CD14-positive monocyte (primary cell): ENCODE data around the gene BRAT1. TPM values are rescaled to one million over a fixed set of nuclear protein-coding genes. Genes with fewer than 3 reads are reported as not detected.

ENCODE experiments used
- DNase-seq, 3 donors: peaks; one replicate each; pipeline ENCODE4 v3.0.0-alpha.2; 2011 to 2022
- H2AFZ ChIP-seq: 2 replicates; pipeline ENCODE4 v1.6.0; 2012; ENCODE audit warnings: mild to moderate bottlenecking, low read depth, low read length, inconsistent platforms; ENCODE audit not compliant: insufficient read depth, poor library complexity, severe bottlenecking
- H3K27ac ChIP-seq, 2 donors: 1 replicate in 1 of 2; 2 replicates in 1 of 2; pipeline ENCODE4 v1.5.1; 2012 to 2013; ENCODE audit warnings: low read length in 2 of 2, control low read depth in 1 of 2, inconsistent platforms in 1 of 2, low read depth in 1 of 2, mild to moderate bottlenecking in 1 of 2
- H3K27me3 ChIP-seq, 2 donors: one replicate each; pipeline versions ENCODE4 v1.6.0 to v1.6.1; 2011 to 2013; ENCODE audit warnings: low read length in 2 of 2; ENCODE audit not compliant: control insufficient read depth in 2 of 2, insufficient read depth in 2 of 2
- H3K36me3 ChIP-seq, 2 donors: replicated peaks in 1 of 2; 1 replicate in 1 of 2; 2 replicates in 1 of 2; pipeline versions ENCODE4 v1.5.1 to v1.6.1; 2012 to 2013; ENCODE audit warnings: low read length in 2 of 2, control low read depth in 1 of 2, inconsistent platforms in 1 of 2, mild to moderate bottlenecking in 1 of 2; ENCODE audit not compliant: insufficient read depth in 2 of 2, control insufficient read depth in 1 of 2
- H3K4me1 ChIP-seq, 2 donors: 1 replicate in 1 of 2; 2 replicates in 1 of 2; pipeline versions ENCODE4 v1.5.1 to v1.6.1; 2012 to 2013; ENCODE audit warnings: low read length in 2 of 2, control low read depth in 1 of 2, inconsistent platforms in 1 of 2, mild to moderate bottlenecking in 1 of 2, moderate library complexity in 1 of 2; ENCODE audit not compliant: insufficient read depth in 2 of 2, control insufficient read depth in 1 of 2
- H3K4me2 ChIP-seq: replicated peaks from 2 replicates; pipeline ENCODE3; 2012; ENCODE audit warnings: low read length, moderate library complexity, mild to moderate bottlenecking; ENCODE audit not compliant: poor library complexity, severe bottlenecking; ENCODE audit errors: extremely low read depth
- H3K4me3 ChIP-seq, 3 experiments: fragments of 200-600 bp in 1 of 3; sonication (generic) in 1 of 3; replicated peaks in 1 of 3; 1 replicate in 2 of 3; 2 replicates in 1 of 3; pipeline ENCODE4 v1.5.1; 2011 to 2013; ENCODE audit warnings: low read length in 3 of 3, mild to moderate bottlenecking in 3 of 3, control low read depth in 2 of 3, low read depth in 2 of 3, inconsistent platforms in 1 of 3, moderate library complexity in 1 of 3
- H3K79me2 ChIP-seq: 2 replicates; pipeline ENCODE4 v1.6.0; 2012; ENCODE audit warnings: mild to moderate bottlenecking, control low read depth, inconsistent platforms, low read length, moderate library complexity; ENCODE audit not compliant: insufficient read depth
- H3K9ac ChIP-seq: 2 replicates; pipeline ENCODE4 v1.6.0; 2017; ENCODE audit warnings: low read length, mild to moderate bottlenecking; ENCODE audit not compliant: insufficient read depth, poor library complexity, severe bottlenecking
- H3K9me3 ChIP-seq, 2 donors: replicated peaks in 1 of 2; 1 replicate in 1 of 2; 2 replicates in 1 of 2; pipeline versions ENCODE4 v1.5.1 to v1.6.1; 2012 to 2013; ENCODE audit warnings: low read length in 2 of 2, control low read depth in 1 of 2; ENCODE audit not compliant: control insufficient read depth in 1 of 2, insufficient read depth in 1 of 2
- H4K20me1 ChIP-seq: 2 replicates; pipeline ENCODE4 v1.6.0; 2012; ENCODE audit warnings: mild to moderate bottlenecking, low read length, control low read depth, moderate library complexity; ENCODE audit not compliant: insufficient read depth
- H3K27ac Mint-ChIP-seq, 7 donors: one replicate each; pipeline ENCODE4 v1.8.0; 2020; ENCODE audit warnings: mild to moderate bottlenecking in 7 of 7, mixed read lengths in 7 of 7, moderate library complexity in 6 of 7, inconsistent platforms in 2 of 7
- H3K27me3 Mint-ChIP-seq, 3 donors: one replicate each; pipeline ENCODE4 v1.8.0; 2021 to 2022; ENCODE audit warnings: low read depth in 3 of 3, mild to moderate bottlenecking in 3 of 3, mixed read lengths in 3 of 3, moderate library complexity in 3 of 3, inconsistent platforms in 1 of 3
- H3K36me3 Mint-ChIP-seq, 2 donors: one replicate each; pipeline ENCODE4 v1.8.0; 2020; ENCODE audit warnings: mixed read lengths in 2 of 2, inconsistent platforms in 1 of 2, mild to moderate bottlenecking in 1 of 2
- H3K4me1 Mint-ChIP-seq: one replicate; pipeline ENCODE4 v1.8.0; 2020; ENCODE audit warnings: mild to moderate bottlenecking, mixed read lengths
- H3K4me3 Mint-ChIP-seq, 2 donors: one replicate each; pipeline ENCODE4 v1.8.0; 2020; ENCODE audit warnings: mild to moderate bottlenecking in 2 of 2, mixed read lengths in 2 of 2, moderate library complexity in 1 of 2
- H3K9me3 Mint-ChIP-seq, 7 donors: one replicate each; pipeline ENCODE4 v1.8.0; 2020 to 2022; ENCODE audit warnings: mixed read lengths in 7 of 7, mild to moderate bottlenecking in 6 of 7, moderate library complexity in 6 of 7, inconsistent platforms in 2 of 7
- CTCF ChIP-seq: fragments of 200-600 bp; IDR thresholded peaks from one replicate; pipeline ENCODE4 v1.8.0; 2022; ENCODE audit warnings: antibody characterized with exemption, mild to moderate bottlenecking
- WGBS: methylation state at CpG from one replicate; pipeline ENCODE4 v1.1.5; 2013; ENCODE audit warnings: missing lambda C conversion rate; ENCODE audit not compliant: insufficient coverage; 5-methylcytosine and 5-hydroxymethylcytosine counted together
- intact Hi-C, 2 donors: fragments of 100-400 bp; cut with micrococcal nuclease; formaldehyde crosslinking; loops; one replicate each; pipeline versions ENCODE4 v1.15.0 to v1.15.1; 2023
- polyA plus RNA-seq, 3 donors: library from polyadenylated mRNA; depleted of rRNA in 1 of 3; unstranded in 2 of 3; stranded (reverse) in 1 of 3; fragments of 300-500 nt in 2 of 3; fragments of >200 nt in 1 of 3; fragmentation: Illumina TruSeq in 2 of 3; gene quantifications; 1 replicate in 2 of 3; 2 replicates in 1 of 3; pipeline ENCODE4 v1.2.3, GENCODE V29; 2012 to 2021

BRAT1 gene
- polyA plus RNA-seq, 3 donors: 31.6 to 34.2 (median 32.5) TPM

GRCh38 chr7:2567679-2568278 is 12.5 kb upstream of the BRAT1 start:
- intact Hi-C loops: loop anchor here in 1 of 2 donors (10.0 kb wide), 1 partner anchor 93 kb away; the partner anchor contains the start of gene GRIFIN
- Mint-ChIP-seq H3K9me3 (no peaks in the 10 kb centered on the region), H3K4me1 (peaks cover 8% of the 10 kb centered on the region), H3K36me3 (peaks cover 46 to 60% of the 10 kb centered on the region in 2 donors), H3K27me3 (peaks cover 0 to 4% (median 0%) of the 10 kb centered on the region in 3 donors), H3K27ac (no peak overlapping the region), H3K4me3 (peak overlapping the region in 1 of 2 donors; percentile 67)
- Histone ChIP-seq H3K27me3 (no peaks in the 10 kb centered on the region), H2AFZ (peak overlapping the region; percentile 17), H3K4me1 (peaks cover 8 to 9% of the 10 kb centered on the region in 2 donors), H3K36me3 (peaks cover 16 to 34% of the 10 kb centered on the region in 2 donors), H3K79me2 (peaks cover 7% of the 10 kb centered on the region), H4K20me1 (peaks cover 4% of the 10 kb centered on the region), H3K4me2 (peak overlapping the region; percentile 55), H3K9ac (no peak overlapping the region), H3K4me3 (peak overlapping the region in 1 of 3 experiments; percentile 36), H3K27ac (no peak overlapping the region), H3K9me3 (no peaks in the 10 kb centered on the region)
- DNase-seq: peak in 2 of 3 donors; percentile 27 to 38
- WGBS: 13% methylated on average over 12 of the region's 16 CpGs
- peak; percentile 68 for TF ChIP-seq CTCF

DNA sequence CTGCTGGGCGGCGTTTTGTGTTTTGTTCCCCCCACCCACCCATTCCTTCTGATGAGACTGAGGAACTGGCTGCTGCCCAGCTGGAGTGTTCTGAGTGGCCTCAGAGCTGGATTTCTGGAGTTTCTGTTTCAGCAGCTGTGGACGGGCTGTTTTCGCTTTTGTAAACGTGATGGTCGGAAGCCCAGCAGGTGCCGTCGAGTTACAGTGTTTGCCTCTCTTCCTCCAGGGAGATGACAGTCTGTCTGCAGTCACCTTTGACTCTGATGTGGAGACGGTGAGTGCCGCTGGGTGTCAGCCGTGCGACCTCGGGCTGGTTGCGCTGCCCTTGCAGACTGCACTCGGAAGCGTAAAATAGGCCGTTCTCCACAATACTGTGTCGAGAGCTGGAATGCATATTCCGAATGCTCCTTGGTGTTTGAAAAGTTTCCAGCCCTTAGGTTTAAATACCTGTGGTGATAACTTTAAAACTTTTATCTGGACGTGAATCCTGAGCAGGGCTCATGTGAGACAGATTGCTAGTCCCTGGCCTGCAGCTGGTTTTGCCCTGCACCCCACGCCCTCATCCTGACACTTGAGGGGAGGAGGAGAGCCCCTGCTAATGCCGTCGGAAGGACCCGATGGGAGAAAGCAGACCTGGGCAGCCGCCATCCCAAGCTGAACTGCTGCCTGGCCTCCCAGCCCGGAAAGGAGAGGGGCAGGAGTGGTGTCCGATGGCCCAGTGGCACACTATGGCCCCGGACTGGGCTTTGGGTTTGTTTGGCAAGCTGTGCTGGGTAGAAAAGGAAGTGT is 11.8 kb upstream of the BRAT1 start:
- no peak for TF ChIP-seq CTCF
- H4K20me1 ChIP-seq: peaks cover 4% of the 10 kb centered on the region
- H3K36me3 ChIP-seq: peaks cover 9 to 27% of the 10 kb centered on the region in 2 donors
- H3K9me3 ChIP-seq: no peaks in the 10 kb centered on the region
- H3K27me3 Mint-ChIP-seq: peaks cover 0 to under 1% (median 0%) of the 10 kb centered on the region in 3 donors
- no peak overlapping the region for H3K4me2 ChIP-seq
- H3K27me3 ChIP-seq: no peaks in the 10 kb centered on the region
- WGBS: 85% methylated on average over 25 of the region's 28 CpGs
- peaks cover 12% of the 10 kb centered on the region for H3K79me2 ChIP-seq
- intact Hi-C loops: loop anchor here in 1 of 2 donors (10.0 kb wide), 1 partner anchor 92 kb away; the partner anchor contains the start of gene GRIFIN
- H3K4me1 Mint-ChIP-seq: peaks cover 11% of the 10 kb centered on the region
- H3K4me3 Mint-ChIP-seq: no peak overlapping the region
- H3K4me1 ChIP-seq: peaks cover 8 to 9% of the 10 kb centered on the region in 2 donors
- no peak overlapping the region for H3K27ac ChIP-seq
- no peak overlapping the region for H3K9ac ChIP-seq
- no peaks in the 10 kb centered on the region for H3K9me3 Mint-ChIP-seq
- H3K4me3 ChIP-seq: peak overlapping the region in 1 of 3 experiments; percentile 36
- H3K27ac Mint-ChIP-seq: no peak overlapping the region
- no peak overlapping the region for H2AFZ ChIP-seq
- DNase-seq: no peak
- peaks cover 43 to 55% of the 10 kb centered on the region in 2 donors for H3K36me3 Mint-ChIP-seq
